Measurements from ENCODE around the gene HBEGF.

- no peak for TF ChIP-seq BHLHE40 (IDR thresholded peaks at IDR 0.05; ENCODE audit: low read depth, low read length)
- TF ChIP-seq CTCF (IDR thresholded peaks at IDR 0.05), result no peak
- TF ChIP-seq EP300 (IDR thresholded peaks at IDR 0.05), result no peak
- TF ChIP-seq CHD2 (IDR thresholded peaks at IDR 0.05; ENCODE audit: low read length, partially characterized antibody), result no peak
Observed at GRCh38 chr5:140286424-140286823, 60.0 kb downstream of the HBEGF start.

All from A549 (cell line).